ENCODE data around the gene ASIC2.

ASIC2 gene

DNA sequence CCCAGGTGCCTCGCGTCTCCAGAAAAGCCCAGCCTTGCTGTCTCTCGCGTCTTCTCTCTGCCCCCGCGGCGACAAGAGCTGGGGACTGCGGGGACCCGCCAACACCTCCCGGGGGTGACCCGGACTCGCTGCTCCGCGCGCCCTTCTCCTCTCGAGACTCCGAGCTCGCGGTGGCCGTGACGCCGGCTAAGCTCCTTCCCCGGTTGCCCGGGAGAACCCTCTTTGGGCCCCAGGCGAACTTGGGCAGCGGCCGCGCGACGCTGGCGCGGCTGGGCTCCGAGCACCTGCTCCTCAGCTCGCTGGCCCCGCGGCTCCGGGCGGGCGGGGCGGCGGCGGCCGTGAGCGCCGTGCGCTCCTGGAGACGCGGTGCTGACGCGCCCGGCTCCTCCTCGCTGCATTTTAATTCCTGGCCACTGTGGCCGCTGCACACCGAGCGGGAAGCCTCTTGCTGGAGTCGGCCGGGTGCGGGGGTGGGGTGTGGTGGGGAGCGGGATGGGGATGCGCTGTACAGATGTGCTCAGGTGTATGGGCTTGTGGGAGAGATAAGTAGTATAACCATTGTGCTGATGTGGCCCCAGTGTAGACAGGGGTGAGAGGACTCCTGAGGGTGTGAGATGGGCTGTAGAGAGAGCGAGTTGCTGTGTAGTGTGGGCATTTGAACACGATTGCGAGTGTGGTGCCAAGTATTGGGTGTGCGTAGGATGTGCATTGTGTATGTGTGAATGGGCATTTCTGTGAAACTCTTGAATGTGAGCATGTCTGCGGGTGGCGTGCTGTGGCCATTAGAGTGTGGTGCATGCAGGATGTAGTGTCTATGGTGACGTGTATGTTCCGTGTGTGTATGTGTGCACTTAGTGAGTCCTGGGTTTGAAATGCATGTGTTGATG is at the start of gene ASIC2:
TSS of gene ASIC2 (minus strand) at position 315 of the 887 bp plus-strand sequence.
- no peak for DNase-seq (ENCODE audit: low read depth in 2 of 2)

DNA sequence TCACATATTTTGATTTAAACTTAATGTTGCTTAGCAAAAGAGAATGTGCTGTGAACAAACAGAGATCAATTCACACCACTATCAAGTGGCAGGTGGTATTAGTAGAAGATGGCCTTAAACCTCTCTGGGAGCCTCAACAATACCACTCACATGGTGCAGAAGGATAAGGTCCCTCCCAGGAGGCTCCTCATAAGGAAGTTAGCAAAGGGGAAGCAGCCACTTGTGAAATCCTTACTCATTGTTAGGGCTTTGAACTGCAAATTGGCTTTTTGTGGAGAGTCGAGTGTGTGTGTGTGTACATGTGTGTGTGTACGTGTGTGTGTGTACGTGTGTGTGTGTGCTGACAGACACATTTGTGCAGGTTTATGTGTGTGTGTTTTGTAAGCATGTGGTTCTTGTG is 48.9 kb upstream of the ASIC2 start:
- no peak for DNase-seq (ENCODE audit: low read depth in 2 of 2)

DNA sequence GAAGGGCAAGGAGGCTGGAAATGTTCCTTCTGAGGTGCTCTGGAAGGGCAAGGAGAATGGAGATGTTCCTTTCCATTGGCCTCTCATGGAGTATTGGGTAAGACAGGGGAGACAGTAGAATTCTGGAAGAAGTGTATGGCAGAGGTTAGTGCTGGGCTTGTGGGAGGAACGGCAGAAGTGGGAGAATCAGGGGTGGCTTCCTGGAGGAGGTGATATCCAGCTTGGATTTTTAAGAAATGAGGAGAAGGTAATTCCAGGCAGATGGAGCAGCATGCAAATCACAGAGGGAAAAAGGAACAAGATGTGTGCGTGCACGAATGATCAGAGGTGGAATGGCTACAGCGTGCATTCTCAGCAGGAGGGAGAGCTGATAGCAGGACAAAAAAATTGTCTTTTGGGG is 45.1 kb upstream of the ASIC2 start:
- no peak for DNase-seq (ENCODE audit: low read depth in 2 of 2)

DNA sequence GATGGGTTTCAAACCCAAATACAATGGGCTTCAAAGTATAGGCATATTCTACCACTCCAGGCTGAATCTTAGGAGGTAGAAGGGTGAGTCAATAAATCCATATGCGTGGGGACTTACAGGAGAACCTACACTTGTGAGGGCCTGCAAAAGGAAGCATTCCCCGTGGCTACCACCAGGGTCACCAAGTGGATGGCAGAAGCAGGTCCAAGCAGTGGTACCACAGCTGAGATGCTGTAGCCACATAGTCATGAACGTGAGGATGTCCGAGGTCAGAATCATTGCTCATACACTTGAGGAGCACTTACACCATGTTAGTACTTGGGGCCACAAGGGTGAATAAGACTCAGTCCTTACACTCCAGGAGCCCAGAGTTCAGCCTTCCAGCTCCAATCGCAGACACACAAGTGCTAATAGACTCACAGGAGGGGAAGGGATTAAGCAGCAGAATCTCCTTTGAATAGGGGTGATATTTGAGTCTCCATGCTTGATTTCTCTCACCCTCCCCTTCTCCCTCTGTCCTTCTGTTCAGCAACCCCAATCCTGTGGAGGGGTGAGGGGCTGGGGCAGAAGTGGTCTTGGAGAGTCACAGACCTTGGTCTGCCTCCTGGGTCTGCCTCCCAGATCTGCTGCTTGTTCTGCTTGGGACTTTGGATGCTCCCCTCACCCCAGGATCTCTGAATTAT is 42.5 kb upstream of the ASIC2 start:
- DNase-seq (ENCODE audit: low read depth in 2 of 2) = no peak

- no peak for DNase-seq (ENCODE audit: low read depth in 2 of 2)
Observed at GRCh38 chr17:33334703-33335102, 41.6 kb upstream of the ASIC2 start.

DNA sequence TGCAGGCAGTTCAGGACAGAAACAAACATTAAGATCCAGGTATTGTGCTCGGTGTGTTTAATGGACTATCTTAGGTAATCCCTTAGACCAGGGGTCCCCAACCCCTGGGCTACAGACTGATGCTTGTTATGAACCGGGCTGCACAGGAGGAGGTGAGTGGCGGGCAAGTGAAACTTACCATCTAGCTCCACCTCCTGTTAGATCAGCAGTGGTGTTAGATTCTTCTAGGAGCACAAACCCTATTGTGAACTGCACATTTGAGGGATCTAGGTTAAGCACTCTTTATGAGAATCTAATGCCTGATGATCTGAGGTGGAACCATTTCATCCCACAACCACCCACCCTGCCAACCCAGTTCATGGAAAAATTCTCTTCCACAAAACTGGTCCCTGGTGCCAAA is 37.8 kb upstream of the ASIC2 start:
- no peak for DNase-seq (ENCODE audit: low read depth in 2 of 2)

GRCh38 chr17:33328129-33328528 is 35.0 kb upstream of the ASIC2 start:
- no peak for DNase-seq (ENCODE audit: low read depth in 2 of 2)

DNA sequence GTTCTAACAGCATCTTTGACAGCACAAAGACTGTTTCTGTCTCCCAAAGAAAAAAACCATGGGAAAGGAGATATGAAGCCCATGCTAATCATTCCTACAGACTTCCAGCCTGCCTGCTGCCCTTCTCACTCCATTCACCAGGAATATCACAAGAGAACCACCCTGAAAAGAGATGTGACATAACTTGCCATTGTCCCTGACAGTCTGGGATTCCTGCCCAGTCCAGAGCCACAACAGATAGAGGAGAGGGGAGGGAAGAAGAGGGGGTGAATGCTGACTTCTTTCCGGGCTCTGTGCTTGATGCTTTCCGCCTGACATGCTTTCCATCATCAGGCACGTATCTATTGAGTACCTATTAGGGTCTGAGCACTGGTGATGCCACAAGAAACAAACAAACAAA is 31.6 kb upstream of the ASIC2 start:
- DNase-seq (ENCODE audit: low read depth in 2 of 2) = no peak

DNA sequence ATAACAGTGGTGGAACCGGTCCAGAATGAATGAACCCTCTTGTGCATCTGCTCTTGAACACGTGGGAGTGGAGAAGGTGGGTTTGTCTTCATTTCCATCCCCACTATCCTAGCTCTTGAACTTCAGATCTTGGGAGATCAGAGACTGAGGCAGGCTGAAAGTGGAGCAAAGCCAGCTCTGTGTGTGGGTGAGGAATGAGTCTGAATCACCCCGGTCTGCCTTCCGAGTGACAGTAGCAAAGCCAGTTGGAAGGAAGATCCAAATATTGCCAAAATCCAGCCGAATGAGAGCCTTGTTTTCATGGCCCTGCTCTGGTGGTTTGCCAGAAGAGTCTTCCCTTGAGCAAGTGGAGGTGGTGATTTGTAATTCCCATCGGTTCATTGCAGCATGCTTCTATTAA is 29.0 kb upstream of the ASIC2 start:
- no peak for DNase-seq (ENCODE audit: low read depth in 2 of 2)

DNA sequence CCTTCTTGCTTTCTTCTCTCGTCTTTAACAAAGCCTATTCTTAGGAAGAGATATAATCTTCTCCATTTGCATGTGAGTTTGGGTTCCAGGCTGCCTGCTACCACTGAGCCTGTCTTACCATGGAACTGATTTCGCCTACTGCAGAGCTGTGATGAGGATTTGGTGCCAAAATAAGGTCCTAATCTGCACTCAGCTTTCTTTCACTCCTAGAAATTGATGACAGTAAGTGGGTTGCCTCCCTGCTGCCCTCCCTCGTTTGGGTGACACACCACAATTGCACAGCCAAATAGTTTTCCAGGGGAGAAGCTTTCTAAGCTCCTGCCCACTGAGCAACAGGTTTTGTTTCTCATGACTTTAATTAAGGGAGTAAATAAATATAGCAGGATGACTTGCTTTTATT is 25.1 kb upstream of the ASIC2 start:
- no peak for DNase-seq (ENCODE audit: low read depth in 2 of 2)

DNA sequence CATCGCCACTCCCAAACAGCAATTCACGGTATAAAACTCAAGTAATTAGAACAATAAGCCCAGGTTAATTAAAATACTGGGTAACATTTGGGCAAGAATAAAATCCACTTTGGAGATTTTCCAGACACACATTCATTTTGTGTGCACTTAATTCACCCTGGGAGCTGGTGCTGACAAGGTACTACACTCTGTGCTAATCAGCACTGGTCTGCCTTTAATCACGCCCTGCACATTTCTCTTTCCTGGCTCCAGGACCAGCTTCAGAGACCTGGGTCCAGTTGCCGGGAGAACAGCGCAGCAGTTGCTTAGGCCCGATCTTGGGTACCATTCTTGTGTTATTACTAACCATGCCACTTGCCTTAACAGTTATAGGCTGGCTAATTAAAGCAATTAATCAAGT is 23.7 kb upstream of the ASIC2 start:
- no peak for DNase-seq (ENCODE audit: low read depth in 2 of 2)

- no peak for DNase-seq (ENCODE audit: low read depth in 2 of 2)
Observed at GRCh38 chr17:33310296-33310695, 17.2 kb upstream of the ASIC2 start.

GRCh38 chr17:33303254-33303653 is 10.2 kb upstream of the ASIC2 start:
- DNase-seq (ENCODE audit: low read depth in 2 of 2) = no peak

DNA sequence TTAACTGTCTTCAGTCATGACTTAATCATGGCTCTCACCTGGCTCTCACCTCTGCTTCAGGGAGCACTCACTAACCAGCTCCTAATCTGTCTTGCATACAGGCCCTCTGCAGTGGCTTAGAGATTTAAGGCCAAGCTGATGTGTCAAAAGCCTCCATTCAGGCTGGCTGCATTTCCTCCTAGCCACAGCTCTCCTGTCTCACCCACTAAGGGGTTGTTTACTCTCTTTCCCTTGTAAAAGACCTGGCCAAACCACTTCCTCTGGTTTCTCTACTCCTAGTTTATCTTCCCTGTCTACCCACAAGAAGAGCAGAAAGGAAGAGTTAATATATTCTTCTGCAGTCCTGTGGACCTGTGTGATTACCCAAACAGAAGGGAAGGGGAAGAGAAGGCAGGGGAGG is 9.3 kb upstream of the ASIC2 start:
- no peak for DNase-seq (ENCODE audit: low read depth in 2 of 2)

DNA sequence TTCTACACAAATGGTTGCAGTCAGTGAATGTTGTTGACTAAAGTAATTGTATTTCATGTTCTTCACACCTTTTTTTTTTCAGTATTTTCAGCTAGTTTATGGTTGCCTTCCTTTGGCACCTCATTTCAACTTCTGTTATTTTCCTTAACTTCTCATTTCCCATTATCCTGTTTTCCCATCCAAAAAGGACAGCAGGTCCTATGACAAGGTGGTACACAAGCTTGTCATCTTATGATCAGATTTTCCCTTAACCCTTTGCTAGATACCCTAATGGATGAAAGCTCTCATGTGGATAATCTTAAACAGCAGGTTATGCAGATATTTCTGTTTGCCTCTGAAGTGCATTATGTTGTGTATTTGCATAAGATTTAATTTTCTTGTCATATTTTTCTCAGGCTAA is 7.1 kb upstream of the ASIC2 start:
- no peak for DNase-seq (ENCODE audit: low read depth in 2 of 2)

DNA sequence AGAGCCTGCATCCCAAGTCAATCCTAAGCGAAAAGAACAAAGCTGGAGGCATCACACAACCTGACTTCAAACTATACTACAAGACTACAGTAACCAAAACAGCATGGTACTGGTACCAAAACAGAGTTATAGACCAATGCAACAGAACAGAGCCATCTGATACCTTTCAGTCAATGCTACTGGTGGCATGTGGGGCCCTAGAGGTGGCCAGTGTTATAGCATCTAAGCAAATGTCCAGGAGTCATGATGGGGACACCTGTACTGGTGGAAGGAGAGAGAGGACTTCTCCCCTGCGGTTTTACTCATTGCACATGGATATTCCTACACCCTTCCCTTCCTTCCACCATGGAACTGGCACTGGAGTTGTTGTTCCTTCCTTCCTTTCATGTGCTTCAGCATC is 6.0 kb upstream of the ASIC2 start:
- DNase-seq (ENCODE audit: low read depth in 2 of 2) = no peak

GRCh38 chr17:33297643-33298042 is 4.5 kb upstream of the ASIC2 start:
- DNase-seq (ENCODE audit: low read depth in 2 of 2) = no peak

- DNase-seq (ENCODE audit: low read depth in 2 of 2) = no peak
Observed at GRCh38 chr17:33294994-33295393, 1.9 kb upstream of the ASIC2 start.

DNA sequence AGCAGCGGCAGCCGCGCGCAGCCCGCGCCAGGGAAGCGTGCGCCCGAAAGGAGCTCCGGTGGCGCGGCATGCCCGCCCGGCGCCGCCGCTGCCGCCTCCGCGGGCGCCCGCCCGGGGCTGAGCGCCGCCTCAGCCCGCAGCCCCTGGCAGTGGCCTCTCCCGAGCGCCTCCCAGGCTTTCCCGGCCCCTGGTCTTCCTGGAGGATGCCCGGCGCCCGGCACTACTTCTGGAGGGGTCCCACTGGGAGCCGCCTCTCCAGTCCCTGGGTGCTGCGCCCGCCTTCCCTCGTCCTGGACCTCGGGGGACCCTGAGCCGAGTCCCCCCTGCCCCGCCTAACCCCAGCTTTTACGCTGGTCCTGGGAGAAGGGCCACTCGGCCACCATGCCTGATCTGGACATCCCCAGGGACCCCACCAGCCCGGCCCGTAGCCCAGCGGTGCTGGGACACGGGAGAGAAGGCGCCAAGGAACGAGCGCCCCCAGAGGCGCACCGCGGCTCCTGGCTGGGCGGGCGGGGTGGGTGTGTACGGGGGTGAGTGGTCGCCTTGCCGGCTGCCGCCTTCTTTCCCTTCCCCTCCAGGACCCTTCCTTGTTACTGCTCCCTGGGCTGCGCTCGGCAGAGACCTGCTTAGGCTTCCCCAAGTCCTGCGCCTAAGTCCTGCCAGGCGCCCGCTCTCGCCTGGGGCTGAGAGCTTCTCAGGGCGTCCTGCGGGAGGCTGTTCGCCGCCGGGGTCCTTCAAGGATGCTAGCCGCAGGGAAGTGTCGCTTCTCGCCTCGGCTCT is 704 bp downstream of the ASIC2 start:
- no peak for DNase-seq (ENCODE audit: low read depth in 2 of 2)

DNA sequence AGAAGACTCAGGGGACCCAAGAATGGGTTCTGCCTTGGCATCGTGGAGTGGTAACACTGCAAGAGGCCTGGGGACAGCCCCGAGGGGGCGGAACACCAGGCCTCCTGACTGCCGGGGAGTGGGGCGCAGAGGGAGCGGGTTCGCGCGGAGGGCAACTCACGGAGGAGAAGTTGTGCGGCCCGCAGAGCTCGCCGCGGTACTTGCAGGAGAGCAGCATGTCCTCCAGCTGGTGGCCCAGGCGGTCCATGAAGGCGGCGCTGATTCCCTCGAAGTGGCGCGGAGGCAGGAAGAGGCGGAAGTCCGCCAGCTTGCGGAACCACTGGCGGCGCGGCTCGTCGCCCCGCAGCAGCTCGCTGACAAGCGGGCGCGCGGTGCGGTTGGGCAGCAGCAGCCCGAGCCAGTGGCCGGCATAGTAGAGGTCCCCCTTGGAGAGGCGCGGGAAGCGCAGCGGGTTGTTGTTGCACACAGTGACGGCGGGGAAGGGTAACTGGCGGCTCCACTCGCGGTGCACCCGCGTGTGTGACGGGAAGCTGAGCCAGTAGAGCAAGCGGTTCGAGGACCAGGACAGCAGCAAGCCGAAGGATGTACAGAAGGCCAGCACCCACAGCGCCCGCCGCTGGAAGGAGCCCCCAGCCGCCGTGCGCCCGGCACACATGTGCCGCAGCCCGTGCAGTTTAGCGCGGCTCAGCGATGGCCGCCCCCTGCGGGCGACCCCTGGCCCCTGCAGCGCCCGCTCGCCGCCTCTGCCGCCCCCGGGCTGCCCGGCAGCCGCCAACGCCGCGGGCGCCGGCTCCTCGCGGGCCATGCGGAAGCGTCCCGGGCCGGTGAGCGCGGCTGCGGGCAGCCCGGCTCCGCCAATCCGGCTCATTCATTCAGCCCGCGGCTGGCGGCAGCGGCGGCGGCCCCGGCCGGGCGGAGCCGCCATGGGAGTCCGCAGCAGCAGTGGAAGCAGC is 1.6 kb downstream of the ASIC2 start:
- no peak for DNase-seq (ENCODE audit: low read depth in 2 of 2)

- no peak for DNase-seq (ENCODE audit: low read depth in 2 of 2)
Observed at GRCh38 chr17:33290253-33290652, 2.8 kb downstream of the ASIC2 start.

All from stimulated activated CD8-positive, alpha-beta memory T cell treated with anti-CD3 and anti-CD28 coated beads, Interleukin-7, amount 100 ng/mL, for 4 hours (primary cell).